SIG-M5 (cell line): ENCODE data around the gene ACACA.

ENCODE experiments used
- DNase-seq: peaks from one replicate; lab custom pipeline; 2025; lab: John Stamatoyannopoulos, UW

ACACA gene

DNA sequence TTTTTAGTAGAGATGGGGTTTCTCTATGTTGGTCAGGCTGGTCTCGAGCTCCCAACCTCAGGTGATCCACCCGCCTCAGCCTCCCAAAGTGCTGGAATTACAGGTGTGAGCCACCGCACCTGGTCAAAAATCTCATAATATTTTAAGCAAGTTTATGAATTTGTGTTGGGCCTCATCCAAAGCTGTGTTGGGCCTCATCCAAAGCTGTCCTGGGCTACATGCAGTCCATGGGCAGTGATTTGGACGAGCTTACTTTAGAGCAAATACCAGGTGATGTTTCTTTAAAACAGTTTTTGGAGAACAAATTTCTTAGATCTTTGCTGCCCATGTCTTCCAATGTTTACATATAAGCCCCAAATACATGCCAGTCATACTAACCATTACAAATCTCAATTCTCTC lies 115.3 kb downstream of the ACACA start:
- DNase-seq: no peak

DNA sequence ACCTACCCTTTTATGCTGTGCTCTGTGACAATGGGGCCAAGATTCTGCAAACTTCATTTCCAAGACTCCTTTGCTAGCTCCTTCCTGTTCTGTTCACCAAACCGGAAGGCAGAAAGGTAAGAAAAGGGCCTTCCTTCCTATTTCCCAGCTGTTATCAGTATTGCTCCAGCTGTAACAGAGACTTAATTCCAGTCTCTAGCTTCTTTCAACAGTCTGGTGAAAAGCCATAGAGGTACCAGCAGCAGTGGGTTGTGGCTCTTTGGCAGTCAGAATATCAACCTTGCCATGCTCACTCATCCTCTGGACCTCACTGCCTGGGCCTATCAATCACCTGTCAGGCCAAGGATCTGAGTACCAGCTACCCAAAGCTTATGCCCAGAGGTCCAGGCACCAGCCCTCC lies 120.2 kb downstream of the ACACA start:
- DNase-seq: no peak

- DNase-seq: no peak
Measured at GRCh38 chr17:37284191-37284590, 122.4 kb downstream of the ACACA start.

GRCh38 chr17:37283414-37283961 lies 123.1 kb downstream of the ACACA start:
- DNase-seq: no peak

GRCh38 chr17:37280841-37281240 lies 125.8 kb downstream of the ACACA start:
- DNase-seq: no peak

DNA sequence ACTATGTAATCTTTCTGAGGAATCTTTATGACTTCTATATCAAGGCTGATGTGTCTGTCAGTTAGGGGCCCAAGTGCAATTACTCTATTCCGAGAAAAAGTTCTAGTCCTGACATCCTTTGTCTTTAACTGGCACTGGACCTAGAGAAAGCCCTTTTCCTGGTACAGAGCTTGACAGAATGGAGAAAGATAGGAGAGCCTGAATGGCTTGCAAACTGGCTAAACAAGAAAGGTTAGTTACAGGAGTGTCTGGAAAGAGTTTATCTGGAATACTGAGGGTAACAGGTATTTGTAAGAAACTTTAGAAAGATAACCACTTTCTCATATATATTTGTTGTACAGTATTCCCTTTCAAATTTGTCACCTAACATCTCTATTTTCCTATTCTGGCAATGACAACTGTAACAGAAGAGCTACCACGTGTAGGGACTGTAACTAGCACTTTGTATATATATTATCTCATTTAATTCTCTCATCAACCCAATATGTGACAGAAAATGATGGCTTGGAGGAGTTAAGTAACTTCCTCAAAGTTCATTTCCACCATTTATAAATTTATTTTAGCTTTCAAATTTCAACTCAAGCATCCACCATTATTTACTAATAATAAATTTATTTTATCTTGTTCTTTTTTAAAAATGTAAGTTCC lies 128.3 kb downstream of the ACACA start:
- DNase-seq: no peak

DNA sequence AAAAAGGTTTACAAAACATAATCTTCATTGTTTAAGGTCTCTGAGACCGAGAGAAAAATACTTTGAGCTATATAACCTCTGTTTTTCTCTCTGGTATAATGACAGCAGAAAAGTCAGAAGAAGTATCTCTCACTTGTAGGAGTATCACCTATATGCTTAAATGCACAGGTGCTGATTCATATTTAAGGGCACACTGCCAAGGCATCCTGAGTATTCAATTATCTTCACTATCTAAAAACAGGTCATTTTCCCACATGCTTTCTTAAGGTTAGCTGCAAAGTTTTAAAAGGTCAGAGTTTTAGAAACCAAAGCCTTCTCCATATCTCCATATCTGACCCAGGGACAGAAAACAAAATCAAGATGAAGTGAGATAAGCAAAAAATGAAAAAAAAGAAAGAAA lies 130.2 kb downstream of the ACACA start:
- DNase-seq: no peak

GRCh38 chr17:37274461-37274860 lies 132.2 kb downstream of the ACACA start:
- no peak for DNase-seq

- no peak for DNase-seq
Measured at GRCh38 chr17:37273409-37274051, 133.1 kb downstream of the ACACA start.

DNA sequence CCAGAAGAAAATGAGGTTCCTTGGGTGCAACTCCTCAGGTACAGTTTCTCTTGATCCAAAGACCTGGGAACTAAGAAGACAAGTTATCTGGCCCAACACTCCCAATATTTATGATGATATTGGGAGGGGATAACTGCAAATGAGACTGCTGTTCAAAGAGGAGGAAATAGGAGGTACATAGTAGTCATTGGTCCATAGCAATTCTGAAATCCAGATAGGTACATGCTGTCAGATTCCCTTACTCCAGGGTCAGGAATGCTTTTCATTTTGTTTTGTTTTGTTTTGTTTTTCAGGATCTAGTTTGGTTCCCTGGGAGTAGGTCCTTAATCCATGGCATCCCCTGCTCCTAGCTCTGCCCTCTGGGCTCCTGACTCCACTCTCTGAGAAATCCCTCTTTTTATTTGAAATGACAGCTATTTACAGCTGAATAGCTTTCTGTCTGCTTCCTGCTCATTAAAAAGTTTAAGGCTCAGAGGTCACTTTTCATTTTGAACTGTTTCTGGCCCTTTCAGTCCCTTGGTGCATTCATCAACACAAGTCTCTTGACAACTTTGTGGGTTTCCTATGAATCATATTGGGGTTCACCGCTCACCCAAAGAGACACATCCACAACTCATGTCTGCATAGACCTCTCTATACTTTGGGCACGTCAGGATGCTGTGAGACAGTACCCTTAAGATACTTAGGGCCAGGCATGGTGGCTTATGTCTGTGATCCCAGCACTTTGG lies 141.0 kb downstream of the ACACA start:
- DNase-seq: no peak

GRCh38 chr17:37261286-37261685 lies 145.3 kb downstream of the ACACA start:
- no peak for DNase-seq

DNA sequence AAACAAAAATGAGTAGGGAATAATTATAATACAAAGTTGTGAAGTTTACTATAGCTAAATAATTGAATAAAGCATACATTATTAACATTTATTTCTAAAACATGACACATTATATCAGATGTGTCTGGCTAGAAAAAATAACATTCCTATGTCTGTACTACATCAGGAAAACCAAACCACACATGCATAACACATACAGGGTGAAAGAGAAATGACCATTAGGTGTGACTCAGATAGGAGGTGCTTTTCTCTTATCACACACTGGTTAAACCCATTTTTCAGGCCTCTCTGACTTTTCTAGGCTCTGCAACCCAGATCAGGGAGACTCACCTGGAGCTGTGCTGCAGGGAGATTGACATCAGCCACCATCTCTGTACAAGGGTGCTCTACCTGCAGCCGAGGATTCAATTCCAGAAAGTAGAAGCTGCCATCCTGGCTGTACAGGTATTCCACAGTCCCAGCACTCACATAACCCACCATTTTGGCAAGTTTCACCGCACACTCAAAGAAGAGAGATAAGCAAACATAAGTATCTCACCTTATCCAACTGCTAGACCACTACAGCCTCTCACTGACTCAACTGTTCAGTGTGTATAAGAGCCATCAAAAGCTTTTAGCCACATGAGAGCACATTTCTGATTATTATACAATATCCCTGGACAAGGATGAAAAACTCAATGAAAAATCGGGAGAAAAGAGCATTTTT lies 147.5 kb downstream of the ACACA start:
- no peak for DNase-seq

GRCh38 chr17:37256627-37257026 lies 150.0 kb downstream of the ACACA start:
- DNase-seq: no peak

GRCh38 chr17:37255432-37255831 lies 151.2 kb downstream of the ACACA start:
- no peak for DNase-seq

DNA sequence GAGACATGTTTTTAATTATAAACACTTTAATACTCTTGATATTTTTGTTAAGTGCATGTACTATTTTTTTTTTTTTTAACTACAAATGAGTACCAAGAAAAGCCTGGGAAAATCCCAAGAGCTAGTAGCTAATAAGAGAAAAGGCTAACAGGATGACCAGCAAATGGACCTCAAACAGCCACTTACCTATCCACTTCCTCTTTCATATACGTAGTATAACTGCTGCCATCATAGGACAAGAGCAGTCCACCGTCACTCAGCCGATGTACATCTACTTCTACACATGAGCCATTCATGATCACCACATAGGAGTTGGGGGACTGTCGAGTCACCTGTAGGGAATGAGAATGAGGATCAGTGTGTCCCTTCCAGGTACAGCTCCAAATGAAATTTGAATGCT lies 158.8 kb downstream of the ACACA start:
- DNase-seq: no peak

DNA sequence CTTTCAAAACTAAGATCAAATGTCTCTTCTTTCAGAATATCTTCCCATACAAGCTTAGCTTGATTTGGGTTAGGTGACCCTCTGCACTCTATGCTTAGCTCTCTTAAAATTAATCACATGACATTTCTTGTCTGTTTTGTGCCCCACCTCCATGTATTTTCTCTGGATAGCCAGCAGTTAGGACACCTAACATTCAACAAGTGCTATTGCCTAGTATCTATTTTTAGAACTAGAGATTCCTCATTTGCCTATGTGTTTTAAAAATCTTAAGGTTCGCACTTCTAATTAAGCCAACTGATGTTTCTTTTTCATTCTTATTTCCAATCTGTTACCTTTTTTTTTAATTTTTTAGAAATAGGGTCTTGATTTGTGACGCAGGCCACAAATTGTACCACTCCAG lies 160.6 kb downstream of the ACACA start:
- no peak for DNase-seq

DNA sequence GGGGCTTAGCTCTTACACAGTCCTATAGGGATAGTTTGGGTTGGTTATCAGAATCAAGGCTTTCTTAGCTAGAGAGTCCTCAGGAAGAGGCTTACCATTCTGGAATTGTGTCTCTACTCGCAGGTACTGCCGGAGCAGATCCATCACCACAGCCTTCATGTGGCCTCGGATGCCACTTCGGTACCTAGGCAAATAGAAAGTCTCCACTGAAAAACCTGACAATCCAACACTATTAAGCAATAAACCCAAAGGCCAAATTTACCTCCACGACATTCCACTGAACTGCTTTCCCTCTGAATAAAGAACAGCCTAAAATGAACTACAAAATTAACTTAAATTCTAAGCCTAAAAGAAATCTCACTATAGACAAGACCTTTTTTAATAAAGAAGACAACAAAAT lies 166.3 kb downstream of the ACACA start:
- no peak for DNase-seq

DNA sequence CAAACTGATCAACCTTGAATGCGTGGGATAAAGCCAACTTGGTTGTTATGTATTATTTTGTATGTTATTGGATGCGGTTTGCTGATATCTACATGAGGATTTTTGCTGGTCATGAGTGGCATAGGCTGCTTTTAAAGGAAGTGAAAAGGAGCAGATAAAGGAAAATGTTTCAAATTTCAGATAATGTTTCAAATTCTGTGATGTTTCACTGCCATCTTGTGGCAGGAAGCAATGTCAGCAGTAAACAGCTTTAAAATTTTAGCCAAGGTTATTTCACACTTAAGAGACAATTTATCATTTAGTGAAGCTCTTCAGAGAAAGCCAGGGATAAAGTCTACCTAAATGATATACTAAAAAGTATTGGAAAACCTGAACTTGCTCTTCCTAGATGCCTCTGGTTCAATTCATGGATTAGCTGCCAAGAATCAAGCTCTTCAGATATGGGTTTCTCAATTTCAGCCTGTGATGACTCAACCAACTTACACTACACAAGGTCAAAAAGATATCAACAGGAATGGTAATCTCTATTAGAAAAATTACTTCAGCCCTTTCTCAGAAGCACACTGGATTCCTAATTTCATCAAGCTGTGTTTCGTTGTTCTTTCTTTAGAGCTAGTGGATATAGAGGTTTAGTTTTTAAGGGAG lies 166.8 kb downstream of the ACACA start:
- DNase-seq: no peak

DNA sequence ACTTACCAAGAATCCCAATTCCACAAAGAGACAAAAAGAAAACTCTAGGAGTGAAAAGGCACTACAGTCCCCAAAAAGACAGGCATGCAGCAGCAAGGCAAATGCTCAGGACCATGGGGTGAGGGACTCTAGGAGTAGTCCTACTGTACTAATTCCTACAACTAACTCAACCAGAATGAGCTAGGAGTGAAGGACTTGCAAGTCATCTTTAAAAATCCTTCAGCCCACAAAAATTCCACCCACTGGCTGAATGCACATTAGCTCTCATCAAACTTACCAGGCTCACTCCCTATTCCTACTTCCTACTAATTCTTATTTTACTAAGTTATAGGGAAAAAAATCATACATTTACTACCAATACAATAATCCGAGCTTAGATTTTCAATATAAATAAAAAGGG lies 172.5 kb downstream of the ACACA start:
- DNase-seq: no peak

- no peak for DNase-seq
Measured at GRCh38 chr17:37233036-37233435, 173.6 kb downstream of the ACACA start.

GRCh38 chr17:37231887-37232286 lies 174.7 kb downstream of the ACACA start:
- DNase-seq: no peak

DNA sequence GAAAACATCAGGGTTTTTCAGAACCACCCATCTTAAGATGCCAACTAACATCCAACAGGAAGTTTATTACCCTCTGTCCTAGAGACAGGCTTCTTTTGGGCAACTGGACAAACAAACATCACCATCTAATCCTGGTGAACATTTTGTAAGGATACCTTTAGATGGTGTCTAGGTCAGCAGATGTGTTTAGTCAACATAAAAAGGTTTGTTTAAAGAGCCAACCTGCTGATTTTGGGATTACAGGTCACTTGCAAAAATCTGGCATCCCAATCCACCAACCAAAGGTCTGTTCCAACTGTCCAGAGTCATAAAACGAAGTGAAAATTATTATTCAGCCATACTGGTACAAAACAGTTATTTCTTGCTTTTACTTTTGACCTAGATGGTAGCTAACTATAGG lies 176.0 kb downstream of the ACACA start:
- DNase-seq: no peak
